G401.6 (cell line): ENCODE results near the gene CLEC18A.
"Not testable (repeated sequence)": the region's sequence is repeated elsewhere in the genome, so short reads cannot be mapped to it uniquely, and the experiment has no call there.

Source experiments
- FAIRE-seq: peaks from 2 replicates; lab custom pipeline; 2012; peaks lifted over from hg19 to GRCh38; lab: Jason Lieb, UNC

The CLEC18A gene

DNA sequence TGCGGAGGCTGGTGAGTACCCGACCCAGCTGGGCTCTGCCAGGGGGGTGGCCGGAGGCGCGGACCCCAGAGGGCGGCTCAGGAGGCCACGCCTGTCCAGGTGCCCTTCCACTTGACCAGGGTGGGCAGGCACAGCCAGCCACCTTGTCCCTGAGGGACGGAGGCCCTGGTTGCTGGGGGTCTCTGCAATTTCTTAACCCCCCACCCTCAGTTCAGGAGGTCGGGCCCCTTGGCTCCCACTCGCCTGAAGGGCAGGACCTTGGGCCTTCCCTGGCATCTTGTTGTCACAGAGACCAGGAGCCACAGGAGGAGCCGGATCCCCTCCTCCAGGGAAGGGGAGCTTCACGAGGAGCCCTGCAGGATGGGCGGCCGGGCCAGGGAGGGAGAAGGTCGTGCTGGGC, 982 bp downstream of the CLEC18A start:
- FAIRE-seq, result not testable (repeated sequence)

DNA sequence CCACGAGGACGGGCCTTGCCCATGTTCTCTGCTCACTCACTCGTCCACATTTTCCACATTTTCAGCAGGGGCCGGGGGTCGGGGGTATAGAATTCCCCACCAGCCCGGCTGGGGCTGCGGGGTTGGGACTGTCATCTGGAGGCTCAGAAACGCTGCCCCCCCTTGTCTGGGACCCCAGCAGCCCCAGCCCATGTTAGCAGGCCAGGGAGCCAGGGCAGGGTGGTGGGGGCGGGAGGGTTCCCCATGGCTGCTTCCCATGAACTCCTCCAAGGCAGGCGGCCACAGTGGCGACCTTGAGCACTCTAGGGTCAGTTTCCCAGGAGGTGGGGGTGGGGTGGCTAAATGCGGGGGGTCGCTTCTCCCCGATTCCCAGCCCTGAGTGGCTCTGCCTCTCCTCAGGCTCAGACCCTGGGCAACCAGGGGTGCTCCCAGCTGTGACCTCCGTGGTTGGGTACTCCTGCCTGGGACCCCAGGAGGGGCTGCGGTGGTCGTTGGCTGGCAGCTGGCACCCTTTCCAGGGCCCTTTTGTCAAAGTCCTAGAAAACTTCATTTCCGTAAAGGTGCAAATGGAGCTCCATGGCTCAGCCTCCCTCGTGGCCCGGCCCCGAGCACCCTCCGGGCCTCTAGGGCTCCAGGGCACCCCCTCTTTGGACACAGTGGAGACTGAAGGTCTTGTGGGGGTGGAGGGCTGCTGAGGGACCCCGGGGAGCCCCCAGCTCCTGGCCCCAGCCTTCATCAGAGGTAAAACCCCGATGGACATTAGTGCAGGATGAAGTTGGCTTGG, 1.6 kb downstream of the CLEC18A start:
- not testable (repeated sequence) for FAIRE-seq

DNA sequence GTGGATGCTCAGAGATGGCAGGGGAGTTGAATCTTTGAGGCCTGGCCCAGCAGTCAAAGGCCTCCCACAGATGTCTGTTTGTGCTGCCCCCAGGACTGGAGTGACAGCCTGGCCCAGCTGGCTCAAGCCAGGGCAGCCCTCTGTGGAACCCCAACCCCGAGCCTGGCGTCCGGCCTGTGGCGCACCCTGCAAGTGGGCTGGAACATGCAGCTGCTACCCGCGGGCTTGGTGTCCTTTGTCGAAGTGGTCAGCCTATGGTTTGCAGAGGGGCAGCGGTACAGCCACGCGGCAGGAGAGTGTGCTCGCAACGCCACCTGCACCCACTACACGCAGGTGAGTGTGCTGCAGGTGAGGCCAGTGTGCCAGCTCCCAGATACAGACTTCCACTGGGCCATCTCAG, 3.1 kb downstream of the CLEC18A start:
- FAIRE-seq, result not testable (repeated sequence)

DNA sequence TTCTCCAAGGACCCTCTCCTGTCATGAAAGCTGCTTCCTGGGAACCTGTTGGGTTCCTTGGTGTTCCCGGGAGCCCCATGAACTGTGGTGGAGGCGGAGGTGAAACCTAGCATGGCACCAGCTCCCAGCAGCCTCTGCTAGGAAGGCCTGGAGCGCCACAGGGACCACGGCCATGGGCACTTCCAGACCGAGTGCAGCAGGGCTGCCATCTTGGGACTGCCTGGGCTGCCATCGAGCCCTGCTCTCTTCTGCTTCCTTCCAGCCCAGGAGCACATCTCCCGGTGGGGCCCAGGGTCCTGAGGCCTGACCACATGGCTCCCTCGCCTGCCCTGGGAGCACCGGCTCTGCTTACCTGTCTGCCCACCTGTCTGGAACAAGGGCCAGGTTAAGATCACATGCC, 12.2 kb downstream of the CLEC18A start:
- FAIRE-seq, result not testable (repeated sequence)

DNA sequence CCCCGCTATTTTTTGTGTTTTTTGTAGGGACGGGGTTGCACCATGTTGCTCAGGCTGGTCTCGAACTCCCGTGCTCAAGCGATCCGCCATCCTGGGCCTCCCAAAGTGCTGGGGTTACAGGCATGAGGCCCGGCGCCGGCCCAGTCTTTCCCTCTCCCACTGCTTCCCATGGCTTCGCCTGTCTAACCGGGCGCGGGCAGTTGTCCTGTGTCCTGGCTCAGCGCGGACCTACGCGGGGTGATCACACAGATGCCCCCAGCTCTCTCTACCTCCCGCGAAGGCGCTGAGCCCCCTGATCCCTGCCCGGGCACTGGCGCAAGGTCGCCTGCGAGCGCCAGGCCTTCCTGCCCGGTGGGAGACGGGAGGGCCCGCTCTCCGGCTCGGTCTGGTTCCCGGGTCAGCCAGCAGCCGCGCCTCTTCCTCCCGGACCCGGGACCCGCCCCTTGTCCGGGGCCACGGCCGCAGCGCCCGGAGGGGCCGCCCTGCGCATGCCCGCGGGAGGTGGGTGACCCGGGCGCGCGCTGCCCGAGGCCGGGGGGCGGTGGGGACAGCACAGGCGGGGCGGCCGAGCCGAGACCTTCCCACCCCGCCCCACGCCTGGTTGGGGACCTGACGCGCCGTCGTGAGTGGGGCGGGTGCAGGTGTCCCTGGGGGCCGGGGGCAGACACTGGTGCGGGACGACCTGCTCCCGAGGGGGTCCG, 14.0 kb downstream of the CLEC18A start:
- not testable (repeated sequence) for FAIRE-seq

DNA sequence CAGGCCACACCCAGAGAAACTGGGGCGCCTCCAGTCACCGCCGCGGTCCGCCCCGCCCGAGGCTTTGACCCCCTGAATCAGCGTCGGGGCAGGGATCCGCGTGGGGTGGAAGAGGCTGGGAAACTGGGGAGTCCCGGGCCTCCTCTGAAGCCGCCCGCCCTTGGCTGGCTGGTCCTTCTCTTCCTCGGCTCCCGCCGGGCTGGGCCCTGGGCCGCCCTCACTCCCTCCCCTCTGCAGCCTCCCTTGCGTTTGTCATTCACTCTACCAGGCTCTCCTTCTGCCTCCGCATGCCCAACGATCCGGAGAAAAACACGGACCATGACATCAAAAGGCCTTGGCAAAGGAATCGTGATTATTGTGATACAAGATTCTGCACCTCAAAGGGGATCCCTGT, 14.5 kb downstream of the CLEC18A start:
- not testable (repeated sequence) for FAIRE-seq

DNA sequence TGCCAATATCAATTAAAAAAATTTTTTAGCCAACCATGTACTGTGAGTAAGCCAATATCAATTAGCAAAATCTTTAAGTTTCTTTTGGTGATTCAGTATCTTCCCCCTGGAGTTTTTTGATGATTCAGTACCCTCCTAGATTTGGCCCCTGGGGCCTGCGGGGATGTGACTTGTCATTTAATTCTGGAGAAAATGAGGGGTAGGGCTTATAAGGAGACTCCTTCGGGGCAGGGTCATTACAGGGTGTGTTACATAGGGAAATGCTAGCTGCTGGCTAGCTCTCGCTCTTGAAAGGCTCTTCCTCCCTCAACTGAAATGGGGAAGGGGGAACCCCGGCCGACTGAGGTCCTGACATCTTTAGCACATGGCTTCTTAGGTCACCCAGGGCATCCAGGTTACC, 16.6 kb downstream of the CLEC18A start:
- FAIRE-seq, result not testable (repeated sequence)

DNA sequence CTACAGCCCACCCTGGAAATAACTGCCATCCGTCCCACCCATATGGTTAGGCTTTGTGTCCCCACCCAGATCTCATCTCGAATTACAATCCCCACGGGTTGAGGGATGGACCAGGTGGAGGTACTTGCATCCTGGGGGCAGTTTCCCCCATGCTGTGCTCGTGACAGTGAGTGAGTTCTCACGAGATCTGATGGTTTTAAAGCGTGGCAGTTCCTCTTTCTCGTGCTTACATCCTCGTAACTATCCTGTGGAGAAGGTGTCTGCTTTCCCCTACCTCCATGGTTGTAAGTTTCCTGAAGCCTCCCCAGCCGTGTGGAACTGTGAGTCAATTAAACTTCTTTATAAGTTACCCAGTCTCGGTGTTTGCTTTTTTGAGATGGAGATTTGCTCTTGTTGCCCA, 17.0 kb downstream of the CLEC18A start:
- FAIRE-seq, result not testable (repeated sequence)

DNA sequence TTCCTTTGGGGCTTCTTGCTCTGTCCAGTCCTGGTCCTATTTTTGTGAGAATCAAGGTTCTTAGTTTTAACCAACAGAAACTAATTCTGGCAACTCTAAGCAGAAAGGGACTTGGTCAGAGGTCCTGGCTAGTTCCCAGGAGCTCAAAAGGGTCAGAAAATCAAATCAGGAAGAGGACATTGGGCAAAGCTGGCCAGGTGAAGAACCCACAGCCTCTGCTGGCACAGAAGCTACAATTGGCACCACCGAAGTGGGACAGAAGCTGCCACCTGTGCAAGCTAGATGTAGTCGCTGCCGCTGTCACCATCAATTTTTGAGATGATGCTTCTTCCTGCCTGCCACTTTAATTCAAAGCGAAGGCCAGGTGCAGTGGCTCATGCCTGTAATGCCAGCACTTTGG, 18.5 kb downstream of the CLEC18A start:
- not testable (repeated sequence) for FAIRE-seq

DNA sequence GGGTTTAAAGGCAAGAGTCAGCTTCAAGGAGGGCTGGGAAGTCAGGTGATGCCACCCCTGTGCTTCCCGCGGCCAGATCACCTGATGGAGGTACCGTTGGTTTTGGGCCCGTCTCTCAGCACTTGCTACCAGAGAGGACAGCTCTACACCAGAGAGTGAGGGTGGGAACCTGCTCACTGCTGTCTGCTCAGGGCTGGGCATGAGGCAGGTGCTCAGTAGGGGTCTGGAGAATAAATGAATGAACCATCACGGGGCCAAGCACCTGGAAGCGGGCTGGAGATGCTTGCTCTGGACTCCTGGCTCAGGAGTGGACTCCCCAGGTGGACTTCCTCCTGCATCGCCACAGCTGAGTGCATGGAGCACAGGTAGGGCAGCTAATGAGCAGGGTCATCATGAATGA, 21.0 kb downstream of the CLEC18A start:
- FAIRE-seq, result not testable (repeated sequence)

DNA sequence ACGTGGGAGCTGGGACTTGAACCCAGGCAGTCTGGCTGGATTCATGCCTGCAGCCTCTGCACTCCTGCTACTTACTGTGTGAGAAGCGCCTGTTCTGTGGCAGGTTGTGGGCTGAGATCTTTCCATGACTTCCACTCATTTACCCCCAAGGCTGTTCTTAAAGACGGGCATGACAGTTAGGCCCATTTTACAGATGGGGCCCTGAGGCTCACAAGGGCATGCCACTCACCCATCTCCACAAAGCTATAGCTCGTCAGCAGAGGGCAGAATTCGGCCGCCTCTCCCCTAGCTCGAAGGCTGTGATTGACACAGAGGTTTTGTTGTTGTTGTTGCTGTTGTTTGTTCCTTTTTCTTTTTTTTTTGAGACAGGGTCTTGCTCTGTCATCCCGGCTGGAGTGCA, 21.8 kb downstream of the CLEC18A start:
- FAIRE-seq, result not testable (repeated sequence)

DNA sequence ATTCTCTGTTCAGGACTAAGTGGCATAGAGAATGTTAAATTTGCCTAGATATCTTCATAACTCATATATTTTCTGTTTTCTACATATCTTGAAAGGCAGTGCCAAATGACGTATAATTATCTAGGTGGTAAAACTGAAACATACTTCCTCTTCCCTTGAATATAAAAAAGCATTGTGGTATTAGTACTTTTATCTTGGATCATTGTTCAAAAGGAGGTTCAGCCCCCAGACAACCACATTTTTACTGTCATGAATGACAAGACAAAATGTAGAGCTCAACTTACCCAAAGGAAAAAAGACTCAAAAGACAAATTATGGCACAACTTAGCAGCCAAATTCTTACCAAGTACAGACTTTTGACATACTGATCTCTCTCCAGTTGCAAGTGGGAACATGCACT, 34.1 kb downstream of the CLEC18A start:
- not testable (repeated sequence) for FAIRE-seq

DNA sequence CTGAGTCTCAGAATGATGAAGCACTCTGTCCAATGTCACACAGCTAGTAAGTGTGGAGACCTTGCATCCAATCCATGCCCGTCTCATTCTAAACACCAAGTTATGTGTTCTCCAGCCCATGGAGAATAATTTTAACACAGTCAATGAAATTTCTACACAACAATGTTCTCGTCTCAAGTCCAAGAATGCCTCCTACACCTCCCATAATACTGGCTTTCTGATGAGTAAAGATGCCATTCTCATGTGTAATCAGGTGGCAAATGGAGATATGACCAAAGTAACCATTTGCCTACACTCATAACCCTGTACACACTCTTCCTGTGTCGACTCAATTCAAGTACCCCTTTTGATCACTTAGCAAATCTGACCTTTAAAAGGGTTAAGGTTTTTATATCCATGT, 46.8 kb downstream of the CLEC18A start:
- not testable (repeated sequence) for FAIRE-seq

DNA sequence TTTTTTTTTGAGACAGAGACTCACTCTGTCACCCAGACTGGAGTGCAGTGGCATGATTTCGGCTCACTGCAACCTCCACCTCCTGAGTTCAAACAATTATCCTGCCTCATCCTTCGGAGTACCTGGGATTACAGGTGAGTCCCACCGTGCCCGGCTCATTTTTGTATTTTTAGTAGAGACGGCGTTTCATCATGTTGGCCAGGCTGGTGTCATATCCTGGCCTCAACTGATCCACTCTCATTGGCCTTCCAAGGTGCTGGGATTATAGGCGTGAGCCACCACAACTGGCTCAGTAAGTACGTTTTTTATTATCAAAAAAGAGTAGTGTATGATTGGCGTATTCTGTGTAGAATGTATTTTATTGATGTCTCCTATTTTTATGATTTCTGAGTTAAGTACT, 48.7 kb downstream of the CLEC18A start:
- not testable (repeated sequence) for FAIRE-seq

DNA sequence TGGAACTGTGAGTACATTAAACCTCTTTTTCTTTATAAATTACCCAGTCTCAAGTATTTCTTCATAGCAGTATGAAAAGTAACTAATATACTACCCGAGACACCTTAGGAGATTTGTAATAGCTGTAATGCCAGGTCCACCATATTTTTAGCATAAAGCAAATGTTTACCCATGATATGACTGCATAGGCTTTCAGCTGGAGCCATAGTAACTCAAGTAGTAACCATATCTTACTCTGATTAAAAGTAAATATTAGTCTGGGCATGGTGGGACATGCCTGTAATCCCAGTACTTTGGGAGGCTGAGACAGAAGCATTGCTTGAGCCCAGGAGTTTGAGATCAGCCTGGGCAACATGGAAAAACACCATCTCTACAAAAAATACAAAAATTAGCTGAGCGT, 52.4 kb downstream of the CLEC18A start:
- FAIRE-seq, result not testable (repeated sequence)

DNA sequence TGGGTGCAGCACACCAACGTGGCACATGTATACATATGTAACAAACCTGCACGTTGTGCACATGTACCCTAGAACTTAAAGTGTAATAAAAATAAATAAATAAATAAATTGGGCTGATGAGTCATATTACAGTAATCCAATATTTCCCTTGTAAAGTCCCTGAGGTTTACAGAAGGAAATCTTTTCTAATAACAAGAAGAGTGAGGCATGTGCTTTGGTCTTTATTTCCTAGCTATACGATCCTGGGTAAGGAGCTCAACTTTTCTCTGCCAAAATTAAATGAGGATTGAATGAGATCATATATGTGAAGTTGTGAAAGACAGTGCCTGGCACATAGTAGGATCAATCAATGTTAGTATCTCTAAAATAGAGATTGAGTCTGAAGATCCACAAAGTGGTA, 57.5 kb downstream of the CLEC18A start:
- not testable (repeated sequence) for FAIRE-seq

DNA sequence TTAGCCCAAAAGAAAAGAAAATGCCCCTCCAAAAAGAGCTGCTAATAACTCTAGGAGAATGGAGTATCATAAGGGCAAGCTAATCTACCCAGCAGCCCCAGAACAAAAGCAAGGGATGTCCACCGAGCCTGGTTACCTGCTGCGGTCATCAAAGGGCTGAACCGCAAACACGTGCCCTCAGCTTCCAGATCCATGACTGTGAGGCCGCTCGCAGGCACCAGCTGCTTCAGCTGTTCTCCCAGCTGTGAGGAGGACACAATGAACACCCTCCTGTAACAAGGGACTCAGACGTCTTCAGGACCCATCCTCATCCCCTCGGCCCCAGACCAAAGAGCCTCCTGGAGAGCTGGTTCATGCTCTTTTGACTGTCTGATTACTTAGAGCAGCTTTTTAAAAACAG, 59.5 kb downstream of the CLEC18A start:
- FAIRE-seq, result not testable (repeated sequence)

DNA sequence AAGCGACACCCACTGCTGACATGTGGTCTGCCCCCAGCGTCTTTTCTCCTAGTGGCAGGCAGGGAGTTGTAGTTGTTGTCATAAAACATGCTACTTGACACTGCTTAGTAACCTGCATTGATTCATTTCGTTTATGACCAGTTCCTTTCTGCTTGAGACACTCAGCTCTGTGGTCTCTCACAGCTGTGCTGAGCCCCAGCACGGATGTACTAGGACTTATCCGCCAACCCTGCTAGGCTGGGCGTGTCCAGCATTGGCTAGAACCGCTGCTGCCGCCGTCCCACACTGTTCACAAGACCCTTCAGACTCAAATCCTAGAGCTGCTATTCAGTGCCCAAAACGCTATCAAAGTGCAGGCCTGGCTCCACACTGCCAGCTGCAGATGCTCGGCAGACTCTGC, 60.0 kb downstream of the CLEC18A start:
- FAIRE-seq, result not testable (repeated sequence)

DNA sequence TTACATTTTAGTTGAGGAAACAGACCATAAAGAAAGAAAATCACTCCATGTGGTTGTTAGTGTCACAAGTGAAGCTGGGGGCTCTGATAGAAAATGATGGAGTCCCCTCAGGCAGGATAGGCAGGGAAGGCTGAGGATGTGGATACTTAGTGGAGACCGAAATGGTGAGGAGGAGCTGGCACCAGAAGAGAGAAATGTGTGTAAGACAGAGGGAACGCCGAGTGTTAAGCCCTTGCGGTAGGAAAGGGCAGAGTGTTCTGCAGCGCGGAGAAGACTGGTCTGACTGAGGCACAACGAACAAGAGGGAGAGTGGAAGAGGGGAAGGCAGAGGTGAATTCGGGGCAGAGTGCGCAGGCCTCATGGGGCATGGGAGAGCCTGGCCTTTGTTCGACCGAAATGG, 61.2 kb downstream of the CLEC18A start:
- FAIRE-seq, result not testable (repeated sequence)

DNA sequence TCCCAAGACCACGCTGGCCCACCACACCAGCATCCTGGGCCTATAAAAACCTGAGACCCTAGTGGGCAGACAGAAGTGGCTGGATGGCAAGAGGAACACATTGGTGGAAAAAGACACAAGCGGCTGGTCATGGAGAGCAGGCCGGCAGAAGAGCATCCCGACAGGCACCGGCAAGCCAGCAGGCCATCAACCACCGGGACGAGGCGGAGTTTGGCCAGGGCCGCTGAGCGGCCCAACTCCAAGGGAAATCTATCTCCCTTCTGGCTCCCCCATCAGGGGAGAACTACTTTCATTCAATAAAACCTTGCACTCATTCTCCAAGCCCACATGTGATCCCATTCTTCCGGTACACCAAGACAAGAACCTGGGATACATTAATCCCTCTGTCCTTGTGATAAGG, 61.8 kb downstream of the CLEC18A start:
- not testable (repeated sequence) for FAIRE-seq
